Measurements from ENCODE around the gene CASQ1. TPM values are rescaled to one million over a fixed set of nuclear protein-coding genes. Genes with fewer than 3 reads are reported as not detected.

CASQ1 gene
- total RNA-seq, 1 experiment from 2014 or later, result not detected

- Mint-ChIP-seq H3K4me3 (ENCODE audit: unreplicated experiment) (no peak overlapping the region), H3K27ac (ENCODE audit: unreplicated experiment) (no peak overlapping the region), H3K36me3 (ENCODE audit: insufficient read depth, unreplicated experiment) (peaks cover 58% of the 10 kb centered on the region), H3K27me3 (ENCODE audit: insufficient read depth, unreplicated experiment) (no peaks in the 10 kb centered on the region), H3K4me1 (ENCODE audit: low read depth, unreplicated experiment) (peaks cover 12% of the 10 kb centered on the region), H3K9me3 (ENCODE audit: unreplicated experiment) (no peaks in the 10 kb centered on the region)
- peaks cover 10% of the 10 kb centered on the region for H3K4me1 ChIP-seq
- TF ChIP-seq CTCF (IDR thresholded peaks at IDR 0.05; ENCODE audit: insufficient read depth in 1 of 2, low read depth in 1 of 2, low read length in 1 of 2, severe bottlenecking in 1 of 2, unreplicated experiment in 1 of 2), result no peak
- no peaks in the 10 kb centered on the region for H3K27me3 ChIP-seq (replicated peaks; ENCODE audit: control insufficient read depth, insufficient read depth, low read length)
- intact Hi-C loops (cut with micrococcal nuclease; ENCODE audit: unreplicated experiment), result no loop called here
- ChIA-PET CTCF (interaction anchor here (0.6 kb wide), 1 partner anchor 41 kb away, joined by 3 read pairs; no protein-coding TSS in a partner anchor), POLR2A (no interaction called here)
- no peaks in the 10 kb centered on the region for H3K9me3 ChIP-seq
- no peak overlapping the region for H3K4me3 ChIP-seq (ENCODE audit: low read depth, low read length)
- DNase-seq, result no peak
- peaks cover 3% of the 10 kb centered on the region for H3K36me3 ChIP-seq (ENCODE audit: control insufficient read depth, insufficient read depth, low read length)
- no TSS peak for BruUV-seq (replicated peaks)
Observed at GRCh38 chr1:160211046-160211790, 20.8 kb downstream of the CASQ1 start.

GRCh38 chr1:160214481-160215140, 24.2 kb downstream of the CASQ1 start:
- Mint-ChIP-seq H3K9me3 (ENCODE audit: unreplicated experiment) (no peaks in the 10 kb centered on the region), H3K4me3 (ENCODE audit: unreplicated experiment) (no peak overlapping the region), H3K27me3 (ENCODE audit: insufficient read depth, unreplicated experiment) (no peaks in the 10 kb centered on the region), H3K4me1 (ENCODE audit: low read depth, unreplicated experiment) (peaks cover 9% of the 10 kb centered on the region), H3K36me3 (ENCODE audit: insufficient read depth, unreplicated experiment) (peaks cover 52% of the 10 kb centered on the region), H3K27ac (ENCODE audit: unreplicated experiment) (no peak overlapping the region)
- H3K27me3 ChIP-seq (replicated peaks; ENCODE audit: control insufficient read depth, insufficient read depth, low read length), result no peaks in the 10 kb centered on the region
- intact Hi-C loops (cut with micrococcal nuclease; ENCODE audit: unreplicated experiment), result no loop called here
- H3K4me1 ChIP-seq, result 0 out of 2 replicates have a peak, but pooled peaks cover 6% of the 10 kb centered on the region
- no peak for TF ChIP-seq CTCF (IDR thresholded peaks at IDR 0.05; ENCODE audit: insufficient read depth in 1 of 2, low read depth in 1 of 2, low read length in 1 of 2, severe bottlenecking in 1 of 2, unreplicated experiment in 1 of 2)
- DNase-seq, result peak in 1 of 2 experiments; percentile 25
- TSS peak; percentile 45 for BruUV-seq (replicated peaks)
- no peak overlapping the region for H3K4me3 ChIP-seq (ENCODE audit: low read depth, low read length)
- no peaks in the 10 kb centered on the region for H3K9me3 ChIP-seq
- CTCF ChIA-PET, result no interaction called here
- H3K36me3 ChIP-seq (ENCODE audit: control insufficient read depth, insufficient read depth, low read length), result peaks cover 5% of the 10 kb centered on the region
- POLR2A ChIA-PET, result no interaction called here

DNA sequence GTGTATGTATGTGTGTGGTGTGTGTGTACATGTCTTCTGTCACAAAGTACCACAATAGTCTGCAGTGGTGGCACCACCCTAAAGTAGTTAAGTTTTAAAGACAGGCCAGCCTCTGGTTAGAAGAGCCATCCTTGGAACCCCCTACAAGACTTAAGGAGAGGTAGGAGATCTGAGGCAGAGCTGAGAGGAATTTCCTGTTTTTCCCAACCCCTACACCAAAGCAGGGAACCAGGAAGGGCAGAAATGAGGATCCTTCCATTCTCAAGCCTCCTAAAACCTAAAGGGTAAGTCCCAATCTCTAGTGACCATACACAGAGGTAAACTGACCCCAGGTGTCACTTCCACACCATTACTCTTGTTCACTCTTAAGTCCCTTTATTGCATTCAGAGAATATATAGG, 25.9 kb downstream of the CASQ1 start:
- peaks cover 61% of the 10 kb centered on the region for H3K36me3 Mint-ChIP-seq (ENCODE audit: insufficient read depth, unreplicated experiment)
- H3K4me3 Mint-ChIP-seq (ENCODE audit: unreplicated experiment), result no peak overlapping the region
- H3K27ac Mint-ChIP-seq (ENCODE audit: unreplicated experiment), result no peak overlapping the region
- no peaks in the 10 kb centered on the region for H3K9me3 Mint-ChIP-seq (ENCODE audit: unreplicated experiment)
- Histone ChIP-seq H3K4me3 (ENCODE audit: low read depth, low read length) (no peak overlapping the region), H3K9me3 (no peaks in the 10 kb centered on the region), H3K4me1 (0 out of 2 replicates have a peak, but pooled peaks cover 6% of the 10 kb centered on the region), H3K36me3 (ENCODE audit: control insufficient read depth, insufficient read depth, low read length) (peaks cover 3% of the 10 kb centered on the region; the same call in 1 of the 2 replicates), H3K27me3 (replicated peaks; ENCODE audit: control insufficient read depth, insufficient read depth, low read length) (no peaks in the 10 kb centered on the region)
- H3K4me1 Mint-ChIP-seq (ENCODE audit: low read depth, unreplicated experiment), result peaks cover 9% of the 10 kb centered on the region
- no peaks in the 10 kb centered on the region for H3K27me3 Mint-ChIP-seq (ENCODE audit: insufficient read depth, unreplicated experiment)
- BruUV-seq (replicated peaks), result no TSS peak
- CTCF ChIA-PET, result interaction anchor here (0.6 kb wide), 1 partner anchor 16 kb away, joined by 3 read pairs; no protein-coding TSS in a partner anchor
- no peak for DNase-seq
- POLR2A ChIA-PET, result no interaction called here
- no peak for TF ChIP-seq CTCF (IDR thresholded peaks at IDR 0.05; ENCODE audit: insufficient read depth in 1 of 2, low read depth in 1 of 2, low read length in 1 of 2, severe bottlenecking in 1 of 2, unreplicated experiment in 1 of 2)
- intact Hi-C loops (cut with micrococcal nuclease; ENCODE audit: unreplicated experiment), result no loop called here
